Activated naive CD4-positive, alpha-beta T cell treated with anti-CD3 and anti-CD28 coated beads, Interleukin-2, amount 50 U/mL, for 72 hours (primary cell): ENCODE results near the gene PHACTR2. TPM values are rescaled to one million over a fixed set of nuclear protein-coding genes. Genes with fewer than 3 reads are reported as not detected.
"Not testable (repeated sequence)": the region's sequence is repeated elsewhere in the genome, so short reads cannot be mapped to it uniquely, and the experiment has no call there.

Experiments
- ATAC-seq, 2 donors: fragments of 150-1000 bp; cut with Tn5 transposase; 2 replicates each; pipeline ENCODE4 v1.10.0; 2021; ENCODE audit warnings: mild to moderate bottlenecking in 2 of 2, moderate library complexity in 2 of 2
- DNase-seq, 2 donors: peaks; one replicate each; pipeline ENCODE4 v3.0.0; 2021 to 2022; ENCODE audit warnings: low spot score in 2 of 2
- H3K27ac Mint-ChIP-seq, 2 donors: one replicate each; pipeline ENCODE4 v1.8.0; 2022; ENCODE audit warnings: mild to moderate bottlenecking in 2 of 2, mixed read lengths in 2 of 2
- H3K36me3 Mint-ChIP-seq, 2 donors: one replicate each; pipeline ENCODE4 v1.8.0; 2022; ENCODE audit warnings: mixed read lengths in 2 of 2
- H3K9me3 Mint-ChIP-seq, 2 donors: one replicate each; pipeline ENCODE4 v1.8.0; 2022; ENCODE audit warnings: mixed read lengths in 2 of 2
- total RNA-seq, 2 donors: library from RNA; stranded (reverse); gene quantifications; one replicate each; pipeline ENCODE4 v1.2.3, GENCODE V29; 2022

PHACTR2 gene
- total RNA-seq, 2 donors from 2014 or later: 20.5 to 23.9 TPM

GRCh38 chr6:143793280-143793619 lies 115.5 kb downstream of the PHACTR2 start:
- no peak for DNase-seq
- peaks cover 44 to 56% of the 10 kb centered on the region in 2 donors for H3K36me3 Mint-ChIP-seq
- peak overlapping the region in 1 of 2 donors; percentile 2 for H3K27ac Mint-ChIP-seq
- no peak for ATAC-seq
- H3K9me3 Mint-ChIP-seq: peaks cover 11 to 31% of the 10 kb centered on the region in 2 donors

GRCh38 chr6:143796551-143796950 lies 118.8 kb downstream of the PHACTR2 start:
- H3K27ac Mint-ChIP-seq, ATAC-seq, DNase-seq: not testable (repeated sequence)
- Mint-ChIP-seq H3K36me3 (peaks cover 53 to 72% of the 10 kb centered on the region in 2 donors), H3K9me3 (peaks cover 16 to 42% of the 10 kb centered on the region in 2 donors)

- not testable (repeated sequence) for ATAC-seq, H3K27ac Mint-ChIP-seq, DNase-seq
- Mint-ChIP-seq H3K36me3 (peaks cover 46 to 68% of the 10 kb centered on the region in 2 donors), H3K9me3 (peaks cover 9 to 33% of the 10 kb centered on the region in 2 donors)
These were observed 120.7 kb downstream of the PHACTR2 start for GRCh38 chr6:143798487-143798886.

DNA sequence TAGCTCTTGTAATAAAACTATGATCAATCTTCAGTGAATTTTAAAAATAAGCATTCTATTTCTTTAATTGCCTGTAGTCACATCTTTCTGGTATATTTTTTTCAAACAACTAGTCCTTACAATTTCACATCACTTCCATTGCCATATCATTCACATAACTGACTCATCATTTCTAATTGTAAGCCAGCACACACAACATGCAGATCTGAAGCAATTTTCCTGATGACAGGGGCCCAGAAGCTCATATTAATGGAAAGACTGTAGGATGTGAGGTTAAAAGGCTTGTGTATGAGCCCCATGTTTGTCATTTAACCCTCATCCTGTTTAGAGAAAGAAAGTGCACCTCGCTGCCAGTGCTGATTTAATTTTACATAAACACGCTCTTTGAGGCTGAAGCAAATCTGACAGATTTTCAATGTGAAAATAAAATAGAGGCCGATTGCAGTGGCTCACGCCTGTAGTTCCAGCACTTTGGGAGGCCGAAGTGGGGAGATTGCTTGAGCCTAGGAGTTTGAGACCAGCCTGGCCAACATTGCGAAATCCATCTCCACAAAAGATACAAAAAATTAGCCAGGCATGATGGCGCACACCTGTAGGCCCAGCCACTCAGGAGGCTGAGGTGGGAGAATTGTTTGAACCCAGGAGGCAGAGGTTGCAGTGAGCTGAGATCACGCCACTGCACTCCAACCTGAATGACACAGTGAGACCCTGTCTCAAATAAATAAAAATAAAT lies 125.2 kb downstream of the PHACTR2 start:
- DNase-seq (no peak), ATAC-seq (no peak)
- peaks cover 33 to 65% of the 10 kb centered on the region in 2 donors for H3K36me3 Mint-ChIP-seq
- peaks cover 9 to 28% of the 10 kb centered on the region in 2 donors for H3K9me3 Mint-ChIP-seq
- peak overlapping the region in 1 of 2 donors; percentile 44 for H3K27ac Mint-ChIP-seq

- ATAC-seq (no peak), DNase-seq (no peak)
- peaks cover 7 to 24% of the 10 kb centered on the region in 2 donors for H3K9me3 Mint-ChIP-seq
- no peak overlapping the region for H3K27ac Mint-ChIP-seq
- peaks cover 24 to 56% of the 10 kb centered on the region in 2 donors for H3K36me3 Mint-ChIP-seq
These were observed 126.2 kb downstream of the PHACTR2 start for GRCh38 chr6:143803769-143804568.

GRCh38 chr6:143804835-143805239 lies 127.1 kb downstream of the PHACTR2 start:
- ATAC-seq (no peak), DNase-seq (no peak)
- Mint-ChIP-seq H3K9me3 (peaks cover 0 to 15% of the 10 kb centered on the region in 2 donors), H3K36me3 (peaks cover 15 to 47% of the 10 kb centered on the region in 2 donors), H3K27ac (peak overlapping the region; percentile 77 to 94)

DNA sequence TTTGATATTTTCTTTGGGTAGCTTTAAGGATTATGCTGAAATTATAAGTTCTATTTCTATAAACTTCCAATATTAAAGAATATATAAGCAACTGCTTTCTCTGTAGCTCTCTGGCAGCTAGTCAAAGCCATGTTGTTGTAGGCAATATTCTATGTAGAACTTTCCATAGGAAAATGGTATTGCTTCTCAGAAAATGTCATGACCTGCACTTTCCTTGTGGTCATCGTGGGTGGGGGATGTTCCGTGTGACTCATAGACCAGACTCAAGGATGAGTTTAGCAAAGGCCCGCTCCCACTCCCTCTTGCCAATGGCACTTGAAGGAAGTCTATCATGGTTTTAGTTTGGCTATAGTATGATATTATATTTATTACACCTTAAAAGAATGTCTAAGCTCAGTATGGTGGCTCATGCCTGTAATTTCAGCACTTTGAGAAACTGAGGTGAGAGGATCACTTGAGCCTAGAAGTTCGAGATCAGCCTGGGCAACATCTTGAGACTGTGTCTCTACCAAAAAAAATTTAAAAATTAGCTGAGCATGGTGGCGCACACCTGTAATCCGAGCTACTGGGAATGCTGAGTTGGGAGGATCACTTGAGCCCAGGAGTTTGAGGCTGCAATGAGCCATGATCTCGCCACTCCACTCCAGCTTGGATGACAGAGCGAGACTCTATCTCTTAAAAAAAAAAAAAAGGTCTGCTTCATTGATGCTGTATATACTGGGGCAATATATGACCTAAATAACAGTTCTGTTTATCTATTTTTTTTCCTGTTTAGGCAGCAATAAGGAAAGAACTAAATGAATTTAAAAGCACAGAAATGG lies 128.7 kb downstream of the PHACTR2 start:
- Mint-ChIP-seq H3K27ac (peak overlapping the region; percentile 77 to 94), H3K36me3 (peaks cover 8 to 31% of the 10 kb centered on the region in 2 donors), H3K9me3 (peaks cover 0 to 9% of the 10 kb centered on the region in 2 donors)
- peak; percentile 88 to 90 for ATAC-seq
- DNase-seq: peak; percentile 70 to 81

GRCh38 chr6:143807103-143807772 lies 129.5 kb downstream of the PHACTR2 start:
- ATAC-seq (peak in 1 of 2 donors; percentile 19), DNase-seq (no peak)
- peak overlapping the region; percentile 77 to 94 for H3K27ac Mint-ChIP-seq
- H3K36me3 Mint-ChIP-seq: peaks cover 4 to 23% of the 10 kb centered on the region in 2 donors
- H3K9me3 Mint-ChIP-seq: peaks cover 0 to 4% of the 10 kb centered on the region in 2 donors

DNA sequence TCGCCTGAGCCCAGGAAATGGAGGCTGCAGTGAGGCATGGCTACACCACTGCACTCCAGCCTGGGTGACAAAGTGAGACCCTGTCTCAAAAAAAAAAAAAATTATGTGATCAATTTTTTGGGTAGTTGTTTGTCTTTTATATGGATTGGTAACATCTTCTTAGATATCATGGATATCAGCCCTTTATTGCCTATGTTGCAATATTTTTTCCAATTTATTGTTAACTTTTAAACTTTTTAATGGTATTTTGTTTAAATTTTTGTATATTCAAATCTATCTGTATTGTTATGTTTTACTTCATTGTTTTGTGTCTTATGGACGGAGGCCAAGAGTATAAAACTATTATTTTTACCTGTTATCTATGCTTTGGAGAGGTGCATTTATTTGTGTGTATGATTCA lies 133.0 kb downstream of the PHACTR2 start:
- Mint-ChIP-seq H3K27ac (no peak overlapping the region), H3K36me3 (peaks cover 4 to 16% of the 10 kb centered on the region in 2 donors), H3K9me3 (no peaks in the 10 kb centered on the region)
- DNase-seq (no peak), ATAC-seq (no peak)

GRCh38 chr6:143811501-143812157 lies 133.9 kb downstream of the PHACTR2 start:
- Mint-ChIP-seq H3K27ac (no peak overlapping the region), H3K9me3 (no peaks in the 10 kb centered on the region), H3K36me3 (peaks cover 3 to 14% of the 10 kb centered on the region in 2 donors)
- DNase-seq (no peak), ATAC-seq (no peak)

DNA sequence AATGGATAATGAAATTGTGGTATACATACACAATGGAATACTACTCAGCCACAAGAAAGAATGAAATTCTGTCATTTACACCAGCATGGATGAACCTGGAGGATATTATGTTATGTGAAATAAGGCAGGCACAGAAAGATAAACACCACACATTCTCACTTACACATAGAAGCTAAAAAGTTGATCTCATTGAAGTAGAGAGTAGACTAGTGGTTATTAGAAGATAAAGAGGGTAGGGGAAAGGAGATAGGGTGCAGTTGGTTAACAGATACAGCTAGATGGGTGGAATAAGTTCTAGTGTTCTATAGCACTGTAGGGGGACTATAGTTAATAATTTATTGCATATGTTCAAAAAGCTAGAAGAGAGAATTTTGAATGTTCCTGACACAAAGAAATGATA lies 139.9 kb downstream of the PHACTR2 start:
- no peak for ATAC-seq
- H3K9me3 Mint-ChIP-seq: no peaks in the 10 kb centered on the region
- H3K36me3 Mint-ChIP-seq: no peaks in the 10 kb centered on the region
- peak overlapping the region in 1 of 2 donors; percentile 5 for H3K27ac Mint-ChIP-seq
- DNase-seq: no peak

- Mint-ChIP-seq H3K9me3 (no peaks in the 10 kb centered on the region), H3K27ac (no peak overlapping the region), H3K36me3 (no peaks in the 10 kb centered on the region)
- no peak for DNase-seq
- no peak for ATAC-seq
These were observed 143.6 kb downstream of the PHACTR2 start for GRCh38 chr6:143821359-143821758.

DNA sequence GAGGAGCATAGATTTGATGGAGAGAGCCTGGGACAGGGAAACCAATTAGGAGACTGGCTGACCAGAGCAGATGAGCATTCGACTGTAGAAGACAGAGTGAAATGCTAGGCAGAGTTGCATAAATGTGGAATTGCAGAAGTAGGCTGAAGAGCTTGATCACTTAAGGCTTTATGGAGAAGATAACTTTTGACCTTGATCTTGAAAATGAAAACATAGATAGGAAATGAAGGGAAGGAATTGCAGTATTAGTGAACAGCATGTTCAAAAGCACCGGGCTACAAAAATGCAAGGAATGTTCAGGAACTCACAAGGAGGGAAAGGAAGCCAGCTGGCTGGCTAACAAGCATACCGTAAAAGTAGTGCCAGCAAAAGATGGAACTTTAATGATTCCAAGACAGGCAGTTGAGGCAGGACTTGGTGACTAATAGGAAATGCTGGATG lies 144.8 kb downstream of the PHACTR2 start:
- DNase-seq (no peak), ATAC-seq (no peak)
- no peak overlapping the region for H3K27ac Mint-ChIP-seq
- no peaks in the 10 kb centered on the region for H3K9me3 Mint-ChIP-seq
- H3K36me3 Mint-ChIP-seq: no peaks in the 10 kb centered on the region

GRCh38 chr6:143823548-143823947 lies 145.8 kb downstream of the PHACTR2 start:
- no peaks in the 10 kb centered on the region for H3K9me3 Mint-ChIP-seq
- no peak overlapping the region for H3K27ac Mint-ChIP-seq
- no peaks in the 10 kb centered on the region for H3K36me3 Mint-ChIP-seq
- ATAC-seq (no peak), DNase-seq (no peak)

DNA sequence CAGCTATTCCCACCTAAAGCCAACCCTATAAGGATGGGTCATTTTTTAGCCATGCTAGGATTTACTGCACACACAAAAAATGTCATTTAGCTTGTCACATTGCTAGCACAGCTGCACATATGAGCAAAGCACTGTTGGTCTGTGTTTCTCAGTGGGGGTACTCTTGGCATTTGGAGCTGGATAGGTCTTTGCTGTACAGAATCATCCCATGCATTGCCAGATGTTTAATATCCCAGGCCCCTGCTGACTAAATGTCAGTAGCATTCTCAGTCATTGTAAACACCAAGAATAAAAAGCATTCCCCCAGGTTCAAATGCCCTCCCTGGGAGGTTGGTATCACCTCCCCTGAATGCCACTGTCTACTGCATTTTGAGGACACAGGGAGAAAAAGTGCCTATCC lies 150.8 kb downstream of the PHACTR2 start:
- DNase-seq (no peak), ATAC-seq (no peak)
- H3K36me3 Mint-ChIP-seq: no peaks in the 10 kb centered on the region
- no peak overlapping the region for H3K27ac Mint-ChIP-seq
- H3K9me3 Mint-ChIP-seq: no peaks in the 10 kb centered on the region

- Mint-ChIP-seq H3K9me3 (no peaks in the 10 kb centered on the region), H3K27ac (no peak overlapping the region)
These were observed 158.4 kb downstream of the PHACTR2 start for GRCh38 chr6:143836150-143836549.

More at GRCh38 chr6:143836150-143836549, 158.4 kb downstream of the PHACTR2 start:
- DNase-seq (no peak), ATAC-seq (no peak)
- no peaks in the 10 kb centered on the region for H3K36me3 Mint-ChIP-seq
